OCI-LY3 (cell line): Measurements from ENCODE around the gene KCNJ9.
"Not testable (repeated sequence)": the region's sequence is repeated elsewhere in the genome, so short reads cannot be mapped to it uniquely, and the experiment has no call there.

ENCODE experiments used
- EZH2phosphoT487 ChIP-seq: fragments of 200-600 bp; shearing (Covaris generic); IDR thresholded peaks from 2 replicates; pipeline ENCODE4 v1.6.1; 2018; ENCODE audit warnings: antibody characterized with exemption, mixed run types, low read depth
- TF ChIP-seq, protein P1 (sequence below): fragments of 200-600, 300-600 bp; sonication (generic); IDR thresholded peaks from 2 replicates; pipeline ENCODE4 v1.5.1; 2014; ENCODE audit warnings: antibody characterized with exemption, low read length, low read depth

DNA sequence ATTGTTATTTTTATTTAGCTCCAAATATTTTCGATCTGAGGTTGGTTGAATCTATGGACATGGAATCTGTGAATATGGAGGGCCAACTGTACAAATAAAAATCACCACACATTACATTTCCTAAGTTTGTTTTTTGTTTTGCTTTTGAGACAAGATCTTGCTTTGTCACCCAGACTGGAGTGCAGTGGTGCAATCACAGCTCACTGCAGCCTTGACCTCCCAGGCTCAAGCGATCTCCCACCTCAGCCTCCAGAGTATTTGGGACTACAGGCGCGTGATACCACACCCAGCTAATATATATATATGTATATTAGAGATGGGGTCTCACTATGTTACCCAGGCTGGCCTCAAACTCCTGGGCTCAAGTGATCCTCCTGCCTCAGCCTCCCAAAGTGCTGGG is 45.0 kb downstream of the KCNJ9 start:
- TF ChIP-seq, protein P1, sequence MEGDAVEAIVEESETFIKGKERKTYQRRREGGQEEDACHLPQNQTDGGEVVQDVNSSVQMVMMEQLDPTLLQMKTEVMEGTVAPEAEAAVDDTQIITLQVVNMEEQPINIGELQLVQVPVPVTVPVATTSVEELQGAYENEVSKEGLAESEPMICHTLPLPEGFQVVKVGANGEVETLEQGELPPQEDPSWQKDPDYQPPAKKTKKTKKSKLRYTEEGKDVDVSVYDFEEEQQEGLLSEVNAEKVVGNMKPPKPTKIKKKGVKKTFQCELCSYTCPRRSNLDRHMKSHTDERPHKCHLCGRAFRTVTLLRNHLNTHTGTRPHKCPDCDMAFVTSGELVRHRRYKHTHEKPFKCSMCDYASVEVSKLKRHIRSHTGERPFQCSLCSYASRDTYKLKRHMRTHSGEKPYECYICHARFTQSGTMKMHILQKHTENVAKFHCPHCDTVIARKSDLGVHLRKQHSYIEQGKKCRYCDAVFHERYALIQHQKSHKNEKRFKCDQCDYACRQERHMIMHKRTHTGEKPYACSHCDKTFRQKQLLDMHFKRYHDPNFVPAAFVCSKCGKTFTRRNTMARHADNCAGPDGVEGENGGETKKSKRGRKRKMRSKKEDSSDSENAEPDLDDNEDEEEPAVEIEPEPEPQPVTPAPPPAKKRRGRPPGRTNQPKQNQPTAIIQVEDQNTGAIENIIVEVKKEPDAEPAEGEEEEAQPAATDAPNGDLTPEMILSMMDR, result not testable (repeated sequence)
- TF ChIP-seq EZH2phosphoT487, result not testable (repeated sequence)
